Ovary (tissue), 9 donors: ENCODE results near the gene ANGPT4. TPM values are rescaled to one million over a fixed set of nuclear protein-coding genes. Genes with fewer than 3 reads are reported as not detected.
A peak's percentile ranks its signal among the peaks of the same experiment; 100 is the strongest.

Source experiments
- DNase-seq, 5 donors: peaks; one replicate each; pipeline ENCODE4 v3.0.0-alpha.2; 2019 to 2020
- H3K27ac ChIP-seq, 2 donors: fragments of 200-600 bp; one replicate each; pipeline versions ENCODE4 v1.5.1 to v1.8.0; 2019 to 2022
- H3K27me3 ChIP-seq: fragments of 200-600 bp; one replicate; pipeline ENCODE4 v1.8.0; 2022
- H3K36me3 ChIP-seq: fragments of 200-600 bp; sonication (generic); one replicate; pipeline ENCODE4 v1.5.1; 2019
- H3K4me1 ChIP-seq: one replicate; pipeline ENCODE4 v1.8.1; 2013; ENCODE audit warnings: mild to moderate bottlenecking, moderate library complexity; ENCODE audit not compliant: insufficient read depth
- H3K4me3 ChIP-seq: fragments of 200-600 bp; sonication (generic); one replicate; pipeline ENCODE4 v1.5.1; 2017
- H3K9me3 ChIP-seq, 2 donors: fragments of 200-600 bp in 1 of 2; sonication (generic) in 1 of 2; one replicate each; pipeline versions ENCODE4 v1.5.1 to v1.8.1; 2013 to 2019; ENCODE audit warnings: mild to moderate bottlenecking in 1 of 2, moderate library complexity in 1 of 2
- CTCF ChIP-seq, 3 donors: fragments of 450-650 bp in 2 of 3; fragments of 200-600 bp in 1 of 3; IDR thresholded peaks; one replicate each; pipeline versions ENCODE4 v1.5.1 to v1.8.0; 2016 to 2022; ENCODE audit warnings: antibody characterized with exemption in 3 of 3, mild to moderate bottlenecking in 1 of 3
- EP300 ChIP-seq: sonication (generic); formaldehyde crosslinking; IDR thresholded peaks from one replicate; pipeline ENCODE4 v1.6.1; 2017; ENCODE audit warnings: antibody characterized with exemption
- POLR2A ChIP-seq: fragments of 450-650 bp; IDR thresholded peaks from one replicate; pipeline ENCODE4 v1.6.1; 2017; ENCODE audit warnings: antibody characterized with exemption, mild to moderate bottlenecking, moderate library complexity
- WGBS, 3 donors: extraction: QIAGEN DNeasy Blood & Tissue Kit in 1 of 3; methylation state at CpG; one replicate each; pipeline versions ENCODE4 v1.1.5 to v1.1.7; 2013 to 2017; 5-methylcytosine and 5-hydroxymethylcytosine counted together
- intact Hi-C, 4 donors: fragments of 100-400 bp; cut with DNase I; formaldehyde crosslinking; loops; one replicate each; pipeline versions ENCODE4 v1.11.0 to v1.15.1; 2022 to 2023
- polyA plus RNA-seq, 2 donors: library from polyadenylated mRNA; stranded (reverse); fragments of 200-250 nt in 1 of 2; fragments of 350-450 nt in 1 of 2; fragmentation: Illumina TruSeq in 1 of 2; extraction: RNeasy Lipid Tissue Mini Kit (QIAGEN cat#74804) in 1 of 2; gene quantifications; one replicate each; pipeline ENCODE4 v1.2.3, GENCODE V29; 2013 to 2014
- total RNA-seq, 7 donors: library from RNA; depleted of rRNA in 2 of 7; stranded (reverse); fragments of >200 nt in 2 of 7; fragmentation: NEBNext Ultra II Directional in 3 of 7; extraction: Animal tissue kit (Norgen Biotek cat#: 25700) in 3 of 7; gene quantifications; one replicate each; pipeline versions ENCODE4 v1.1.0 to v1.2.4, GENCODE V29; 2016 to 2023
- donor health status: DM: no; HTN: no; CAD: no; lungs with moderate emphysema.
- donor health status: DM: no; HTN: no; CAD: no.
- donor health status: Bipolar disorder and iron deficiency.
- donor health status: DM: yes; HTN: yes; CAD: no.
- donor health status: DM: no; HTN: no; CAD: no.
- donor health status: DM: yes; HTN: yes; CAD: no.

The ANGPT4 gene
- total and polyA plus RNA-seq, 9 donors = 0.58 to 10.7 (median 2.0) TPM

GRCh38 chr20:836190-836589 is 79.9 kb downstream of the ANGPT4 start:
- intact Hi-C loops = no loop called here
- H3K4me1 ChIP-seq = peaks cover 8% of the 10 kb centered on the region
- H3K36me3 ChIP-seq = no peaks in the 10 kb centered on the region
- TF ChIP-seq POLR2A (no peak), CTCF (IDR thresholded peaks at IDR 0.05) (no peak), EP300 (no peak)
- H3K27ac ChIP-seq = no peak overlapping the region
- no peaks in the 10 kb centered on the region for H3K9me3 ChIP-seq
- no peaks in the 10 kb centered on the region for H3K27me3 ChIP-seq
- no peak overlapping the region for H3K4me3 ChIP-seq
- 94 to 97% (median 96%) methylated on average over 1 of the region's 1 CpG for WGBS, 3 donors
- no peak for DNase-seq

- Histone ChIP-seq H3K4me3 (no peak overlapping the region), H3K9me3 (no peaks in the 10 kb centered on the region), H3K27me3 (no peaks in the 10 kb centered on the region), H3K4me1 (peaks cover 6% of the 10 kb centered on the region), H3K27ac (no peak overlapping the region), H3K36me3 (no peaks in the 10 kb centered on the region)
- TF ChIP-seq EP300 = no peak
- no peak for TF ChIP-seq CTCF (IDR thresholded peaks at IDR 0.05)
- TF ChIP-seq POLR2A = no peak
- intact Hi-C loops = no loop called here
- 46 to 60% (median 51%) methylated on average over 2 of the region's 2 CpGs for WGBS, 3 donors
- peak in 4 of 5 donors; percentile 57 to 81 (median 73) for DNase-seq
Observed at GRCh38 chr20:835608-836045, 80.5 kb downstream of the ANGPT4 start.

- 7 to 11% (median 9%) methylated on average over 18 of the region's 18 CpGs for WGBS, 3 donors
- no peak for DNase-seq
- no peaks in the 10 kb centered on the region for H3K9me3 ChIP-seq
- intact Hi-C loops = no loop called here
- H3K36me3 ChIP-seq = no peaks in the 10 kb centered on the region
- no peaks in the 10 kb centered on the region for H3K27me3 ChIP-seq
- TF ChIP-seq EP300 = no peak
- no peak for TF ChIP-seq POLR2A
- peaks cover 6% of the 10 kb centered on the region for H3K4me1 ChIP-seq
- H3K4me3 ChIP-seq = peak overlapping the region; percentile 89
- H3K27ac ChIP-seq = peak overlapping the region in 1 of 2 donors; percentile 60
Observed at GRCh38 chr20:834151-834746, 81.9 kb downstream of the ANGPT4 start.

- H3K27ac ChIP-seq = peak within 1 kb of the TSS; percentile 55 to 60
- peak; percentile 95 to 97 (median 96) for DNase-seq
- WGBS, 3 donors = 0 to 1% (median 0%) methylated on average over 40 to 64 of the region's 64 CpGs
- intact Hi-C loops = no loop called here
- no peaks in the 10 kb centered on the region for H3K36me3 ChIP-seq
- H3K9me3 ChIP-seq = no peaks in the 10 kb centered on the region
- H3K4me1 ChIP-seq = peaks cover 6% of the 10 kb centered on the region
- H3K27me3 ChIP-seq = no peaks in the 10 kb centered on the region
- H3K4me3 ChIP-seq = peak within 1 kb of the TSS; percentile 89
- TF ChIP-seq POLR2A (no peak), EP300 (peak; percentile 15)
Observed at GRCh38 chr20:833450-834150, 82.5 kb downstream of the ANGPT4 start, which contains the start of gene FAM110A. TSS of gene FAM110A (plus strand) at chr20:833715. CDS start at chr20:844805, 11,090 bp downstream.

- Histone ChIP-seq H3K4me3 (peak overlapping the region; percentile 89), H3K4me1 (peaks cover 6% of the 10 kb centered on the region), H3K9me3 (no peaks in the 10 kb centered on the region), H3K36me3 (no peaks in the 10 kb centered on the region), H3K27me3 (no peaks in the 10 kb centered on the region), H3K27ac (no peak overlapping the region)
- TF ChIP-seq POLR2A (no peak), EP300 (no peak), CTCF (IDR thresholded peaks at IDR 0.05) (no peak)
- no peak for DNase-seq
- intact Hi-C loops = no loop called here
- 1 to 2% (median 1%) methylated on average over 4 of the region's 4 CpGs for WGBS, 3 donors
Observed at GRCh38 chr20:833121-833449, 83.0 kb downstream of the ANGPT4 start.
